Kidney (tissue), 14 donors: ENCODE results near the gene GRWD1. TPM values are rescaled to one million over a fixed set of nuclear protein-coding genes. Genes with fewer than 3 reads are reported as not detected.

Experiments used
- DNase-seq, 5 donors: peaks; one replicate each; pipeline ENCODE4 v3.0.0-alpha.2; 2013 to 2020
- FAIRE-seq: peaks from 2 replicates; lab custom pipeline; 2012; peaks lifted over from hg19 to GRCh38; lab: Jason Lieb, UNC
- H3K27ac ChIP-seq, 2 donors: one replicate each; pipeline ENCODE4 v1.7.0; 2013; ENCODE audit warnings: low read depth in 2 of 2, low read length in 2 of 2, inconsistent platforms in 1 of 2
- H3K27me3 ChIP-seq: one replicate; pipeline ENCODE4 v1.7.1; 2013; ENCODE audit warnings: low read length, inconsistent platforms; ENCODE audit not compliant: control insufficient read depth, insufficient read depth
- H3K36me3 ChIP-seq, 3 donors: one replicate each; pipeline versions ENCODE4 v1.7.0 to v1.7.1; 2013; ENCODE audit warnings: low read length in 3 of 3, control low read depth in 1 of 3, inconsistent platforms in 1 of 3; ENCODE audit not compliant: insufficient read depth in 3 of 3, control insufficient read depth in 2 of 3
- H3K4me1 ChIP-seq, 3 donors: one replicate each; pipeline versions ENCODE4 v1.7.0 to v1.7.1; 2013; ENCODE audit warnings: low read length in 3 of 3, inconsistent platforms in 1 of 3, low read depth in 1 of 3; ENCODE audit not compliant: control insufficient read depth in 2 of 3, insufficient read depth in 2 of 3
- H3K4me3 ChIP-seq, 3 donors: one replicate each; pipeline versions ENCODE4 v1.7.0 to v1.8.1; 2013; ENCODE audit warnings: low read length in 3 of 3, control low read depth in 1 of 3, inconsistent platforms in 1 of 3
- H3K9ac ChIP-seq, 3 donors: one replicate each; pipeline versions ENCODE4 v1.7.0 to v1.7.1; 2013; ENCODE audit warnings: low read length in 3 of 3, control low read depth in 1 of 3, inconsistent platforms in 1 of 3
- H3K9me3 ChIP-seq, 3 donors: one replicate each; pipeline versions ENCODE4 v1.7.0 to v1.7.1; 2013; ENCODE audit warnings: low read length in 3 of 3, control low read depth in 1 of 3, inconsistent platforms in 1 of 3; ENCODE audit not compliant: control insufficient read depth in 2 of 3, insufficient read depth in 1 of 3
- intact Hi-C: fragments of 100-400 bp; cut with DNase I; formaldehyde crosslinking; loops from one replicate; pipeline ENCODE4 v1.11.1; 2022
- polyA plus RNA-seq: library from polyadenylated mRNA; stranded (reverse); fragments of 350-450 nt; fragmentation: Illumina TruSeq; extraction: RNeasy Lipid Tissue Mini Kit (QIAGEN cat#74804); gene quantifications from one replicate; pipeline ENCODE4 v1.2.3, GENCODE V29; 2014; ENCODE audit warnings: low read depth, low replicate concordance; ENCODE audit not compliant: insufficient read depth
- total RNA-seq: library from RNA; stranded (reverse); fragmentation: NEBNext Ultra II Directional; extraction: Animal tissue kit (Norgen Biotek cat#: 25700); gene quantifications from one replicate; pipeline ENCODE4 v1.2.1, GENCODE V29; 2021
- TF ChIP-seq, protein P1 (sequence below): IDR thresholded peaks from 3 replicates; pipeline ENCODE4 v1.5.1; 2012; ENCODE audit warnings: mild to moderate bottlenecking, moderate library complexity, borderline replicate concordance; ENCODE audit not compliant: insufficient read depth; ENCODE audit errors: extremely low read depth
- donor health status: control.
- donor health status: control.
- donor health status: control.
- donor health status: control.
- donor health status: control.
- donor health status: DM: yes; HTN: yes; CAD: no.
- donor health status: Normal renal cell carcinoma (clear cell type).

The GRWD1 gene
- total and polyA plus RNA-seq, 2 donors from 2014 or later, result 19.0 to 34.0 TPM

DNA sequence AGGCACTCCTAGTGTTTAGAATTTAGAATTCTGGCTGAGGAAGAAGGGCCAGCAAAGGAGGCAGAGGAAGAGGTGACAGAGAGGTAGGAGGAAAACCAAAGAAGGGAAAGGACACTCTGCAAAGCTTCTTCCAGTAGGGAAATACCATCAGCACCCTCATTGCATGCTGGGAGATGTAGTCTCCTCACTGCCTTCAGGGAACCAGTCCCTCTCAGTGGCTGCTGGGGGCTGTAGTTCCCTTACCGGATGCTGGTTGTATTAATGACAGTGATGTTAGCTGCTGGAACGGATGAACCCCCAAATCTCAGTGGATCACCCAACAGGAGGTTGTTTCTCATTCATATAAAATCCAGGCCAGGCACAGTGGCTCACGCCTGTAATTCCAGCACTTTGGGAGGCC, 42.2 kb upstream of the GRWD1 start:
- intact Hi-C loops, result no loop called here
- H3K9ac ChIP-seq, result no peak overlapping the region
- H3K36me3 ChIP-seq, result no peaks in the 10 kb centered on the region
- peak; percentile 58 to 82 (median 68) for DNase-seq
- no peak overlapping the region for H3K4me3 ChIP-seq
- peaks cover 0 to 4% (median 0%) of the 10 kb centered on the region in 3 donors for H3K9me3 ChIP-seq
- H3K4me1 ChIP-seq, result peaks cover 0 to 2% (median 0%) of the 10 kb centered on the region in 3 donors
- TF ChIP-seq, protein P1, sequence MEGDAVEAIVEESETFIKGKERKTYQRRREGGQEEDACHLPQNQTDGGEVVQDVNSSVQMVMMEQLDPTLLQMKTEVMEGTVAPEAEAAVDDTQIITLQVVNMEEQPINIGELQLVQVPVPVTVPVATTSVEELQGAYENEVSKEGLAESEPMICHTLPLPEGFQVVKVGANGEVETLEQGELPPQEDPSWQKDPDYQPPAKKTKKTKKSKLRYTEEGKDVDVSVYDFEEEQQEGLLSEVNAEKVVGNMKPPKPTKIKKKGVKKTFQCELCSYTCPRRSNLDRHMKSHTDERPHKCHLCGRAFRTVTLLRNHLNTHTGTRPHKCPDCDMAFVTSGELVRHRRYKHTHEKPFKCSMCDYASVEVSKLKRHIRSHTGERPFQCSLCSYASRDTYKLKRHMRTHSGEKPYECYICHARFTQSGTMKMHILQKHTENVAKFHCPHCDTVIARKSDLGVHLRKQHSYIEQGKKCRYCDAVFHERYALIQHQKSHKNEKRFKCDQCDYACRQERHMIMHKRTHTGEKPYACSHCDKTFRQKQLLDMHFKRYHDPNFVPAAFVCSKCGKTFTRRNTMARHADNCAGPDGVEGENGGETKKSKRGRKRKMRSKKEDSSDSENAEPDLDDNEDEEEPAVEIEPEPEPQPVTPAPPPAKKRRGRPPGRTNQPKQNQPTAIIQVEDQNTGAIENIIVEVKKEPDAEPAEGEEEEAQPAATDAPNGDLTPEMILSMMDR, result no peak
- H3K27ac ChIP-seq, result no peak overlapping the region
- no peaks in the 10 kb centered on the region for H3K27me3 ChIP-seq
- no peak for FAIRE-seq

DNA sequence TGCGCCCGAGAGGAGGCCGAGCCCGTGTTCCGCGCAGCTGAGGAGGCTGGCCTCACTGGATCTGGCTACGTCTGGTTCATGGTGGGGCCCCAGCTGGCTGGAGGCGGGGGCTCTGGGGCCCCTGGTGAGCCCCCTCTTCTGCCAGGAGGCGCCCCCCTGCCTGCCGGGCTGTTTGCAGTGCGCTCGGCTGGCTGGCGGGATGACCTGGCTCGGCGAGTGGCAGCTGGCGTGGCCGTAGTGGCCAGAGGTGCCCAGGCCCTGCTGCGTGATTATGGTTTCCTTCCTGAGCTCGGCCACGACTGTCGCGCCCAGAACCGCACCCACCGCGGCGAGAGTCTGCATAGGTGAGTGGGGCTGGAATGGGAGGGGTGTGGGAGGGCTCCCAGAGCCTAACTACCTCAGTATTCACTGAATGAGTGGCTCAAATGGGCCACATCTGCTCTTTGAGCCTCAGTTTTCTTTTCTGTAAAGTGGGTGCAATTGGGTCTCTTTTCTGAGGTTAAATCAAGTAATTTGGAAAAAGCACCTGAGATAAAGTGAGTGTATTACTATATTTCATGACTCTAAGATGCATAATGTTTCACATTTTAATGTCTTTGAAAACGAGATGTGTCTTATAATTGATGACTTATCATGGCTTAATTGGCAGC, 40.6 kb upstream of the GRWD1 start:
- Histone ChIP-seq H3K9ac (no peak overlapping the region), H3K9me3 (peaks cover 0 to 4% (median 0%) of the 10 kb centered on the region in 3 donors), H3K36me3 (no peaks in the 10 kb centered on the region), H3K4me1 (peaks cover 0 to 2% (median 0%) of the 10 kb centered on the region in 3 donors), H3K27me3 (no peaks in the 10 kb centered on the region), H3K27ac (no peak overlapping the region), H3K4me3 (no peak overlapping the region)
- TF ChIP-seq, protein P1, result no peak
- DNase-seq, result peak in 1 of 5 donors; percentile 62
- FAIRE-seq, result no peak
- intact Hi-C loops, result no loop called here

- H3K27me3 ChIP-seq, result no peaks in the 10 kb centered on the region
- intact Hi-C loops, result no loop called here
- no peaks in the 10 kb centered on the region for H3K4me1 ChIP-seq
- H3K9me3 ChIP-seq, result peaks cover 0 to 4% (median 0%) of the 10 kb centered on the region in 3 donors
- H3K27ac ChIP-seq, result no peak overlapping the region
- H3K4me3 ChIP-seq, result no peak overlapping the region
- TF ChIP-seq, protein P1, result no peak
- FAIRE-seq, result no peak
- peak in 1 of 5 donors; percentile 10 for DNase-seq
- H3K36me3 ChIP-seq, result no peaks in the 10 kb centered on the region
- no peak overlapping the region for H3K9ac ChIP-seq
Measured at GRCh38 chr19:48405850-48406249, 39.9 kb upstream of the GRWD1 start.
